ENCODE results near the gene FCF1.

FCF1 gene

GRCh38 chr14:74763803-74764531, 51.0 kb downstream of the FCF1 start:
- in situ Hi-C loops (cut with MboI; ENCODE audit: low sequenced_read_pairs): no loop called here

DNA sequence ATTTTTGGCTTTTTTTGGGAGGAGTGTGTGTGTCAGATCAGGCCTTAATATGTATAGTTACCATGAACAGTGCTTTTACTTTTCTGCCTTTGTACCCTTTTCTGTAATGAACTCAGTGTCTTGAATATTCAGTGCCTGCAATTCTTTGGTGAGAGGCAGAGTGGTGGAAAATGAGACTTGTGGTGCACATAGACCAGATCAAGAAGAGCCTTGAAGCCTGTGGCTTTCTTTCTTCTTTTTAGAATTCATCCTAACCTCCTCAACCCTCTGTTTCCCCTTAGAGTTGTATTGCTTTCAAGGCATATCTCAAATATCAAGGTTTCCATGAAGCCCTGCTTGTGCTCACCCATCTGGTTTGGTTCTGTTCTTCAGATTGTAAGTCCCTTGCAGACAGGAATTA, 52.8 kb downstream of the FCF1 start:
- in situ Hi-C loops (cut with MboI; ENCODE audit: low sequenced_read_pairs): no loop called here

DNA sequence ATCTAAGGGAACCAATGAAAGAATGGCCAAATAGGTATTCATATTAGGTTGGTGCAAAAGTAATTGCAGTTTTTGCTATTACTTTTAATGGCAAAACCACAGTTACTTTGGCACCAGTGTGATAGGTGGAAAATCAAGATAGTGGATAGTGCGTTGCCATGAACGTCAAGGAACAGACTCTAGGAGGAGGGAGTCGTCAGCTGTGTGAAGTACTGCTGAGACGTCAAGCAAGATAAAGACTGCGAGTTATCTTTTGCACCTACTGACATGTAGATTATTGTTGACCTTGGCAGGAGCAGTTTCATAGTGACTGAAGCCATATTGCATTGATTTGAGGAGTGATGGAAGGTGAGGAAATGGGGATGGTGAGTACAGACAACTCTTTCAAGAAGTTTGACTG, 58.5 kb downstream of the FCF1 start:
- in situ Hi-C loops (cut with MboI; ENCODE audit: low sequenced_read_pairs): no loop called here

GRCh38 chr14:74784634-74785033, 71.7 kb downstream of the FCF1 start:
- in situ Hi-C loops (cut with MboI; ENCODE audit: low sequenced_read_pairs): no loop called here

DNA sequence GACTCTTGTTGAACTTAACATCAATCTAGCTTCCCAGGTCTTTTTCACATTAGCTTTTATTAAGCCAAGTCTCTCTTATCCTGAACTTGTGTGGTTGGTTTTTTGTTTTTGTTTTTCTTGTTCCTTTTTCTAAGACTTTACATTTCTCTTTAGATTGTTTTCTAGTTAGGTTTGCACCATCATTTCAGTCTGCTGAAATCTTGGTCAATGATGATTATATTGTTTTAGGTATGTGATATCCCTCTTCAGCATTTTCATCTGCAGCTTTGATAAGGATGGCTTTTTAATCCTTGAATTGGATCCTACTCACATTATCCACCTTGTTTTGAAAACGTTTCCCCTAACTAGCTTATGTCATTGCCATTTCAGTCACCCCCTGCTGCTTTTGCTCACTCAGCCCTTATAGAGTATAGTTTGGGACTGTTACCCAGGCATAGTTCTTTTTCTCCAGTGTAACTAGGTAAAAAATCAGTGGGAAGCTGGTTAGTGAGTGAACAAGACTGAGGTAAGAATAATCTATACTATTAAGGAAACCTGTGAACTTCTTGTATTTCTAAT, 72.2 kb downstream of the FCF1 start:
- in situ Hi-C loops (cut with MboI; ENCODE audit: low sequenced_read_pairs): no loop called here

- in situ Hi-C loops (cut with MboI; ENCODE audit: low sequenced_read_pairs): no loop called here
These were observed 73.9 kb downstream of the FCF1 start for GRCh38 chr14:74786796-74787315.
